Measurements from ENCODE around the gene GALK2. TPM values are rescaled to one million over a fixed set of nuclear protein-coding genes. Genes with fewer than 3 reads are reported as not detected.
"Not testable (repeated sequence)": the region's sequence is repeated elsewhere in the genome, so short reads cannot be mapped to it uniquely, and the experiment has no call there.

GALK2 gene
- total RNA-seq, 1 experiment from 2014 or later, result 29.4 TPM

- DNase-seq (ENCODE audit: low read depth), result no peak
Observed at GRCh38 chr15:49339656-49340055, 169.6 kb downstream of the GALK2 start.

GRCh38 chr15:49343546-49343945 is 173.5 kb downstream of the GALK2 start:
- DNase-seq (ENCODE audit: low read depth), result no peak

GRCh38 chr15:49354439-49354838 is 184.4 kb downstream of the GALK2 start:
- not testable (repeated sequence) for DNase-seq (ENCODE audit: low read depth)

- no peak for DNase-seq (ENCODE audit: low read depth)
Observed at GRCh38 chr15:49361370-49361769, 191.3 kb downstream of the GALK2 start.

- DNase-seq (ENCODE audit: low read depth), result no peak
Observed at GRCh38 chr15:49366496-49366895, 196.4 kb downstream of the GALK2 start.

GRCh38 chr15:49370782-49371181 is 200.7 kb downstream of the GALK2 start:
- peak; percentile 44 for DNase-seq (ENCODE audit: low read depth)

GRCh38 chr15:49372366-49372765 is 202.3 kb downstream of the GALK2 start:
- DNase-seq (ENCODE audit: low read depth), result no peak

GRCh38 chr15:49379996-49380395 is 209.9 kb downstream of the GALK2 start:
- no peak for DNase-seq (ENCODE audit: low read depth)

GRCh38 chr15:49380912-49381311 is 210.9 kb downstream of the GALK2 start:
- DNase-seq (ENCODE audit: low read depth), result no peak

Other genes starting within 250 kb of the GALK2 start
- 1.0 and 1.5 TPM in 2 replicates for gene SHC4, start 206.3 kb upstream of the GALK2 start, total RNA-seq (2014; rRNA removed; shearing (Covaris generic))
- gene SECISBP2L, start 123.8 kb upstream of the GALK2 start, total RNA-seq (2014; rRNA removed; shearing (Covaris generic)), result 15.0 and 19.7 TPM in 2 replicates
- 43.1 and 43.5 TPM in 2 replicates for gene COPS2, start 14.6 kb upstream of the GALK2 start, total RNA-seq (2014; rRNA removed; shearing (Covaris generic))

All from M059J (cell line).